K562 (cell line): ENCODE results near the gene HP1BP3. TPM values are rescaled to one million over a fixed set of nuclear protein-coding genes. Genes with fewer than 3 reads are reported as not detected.

Source experiments
- ATF4 ChIP-seq: fragments of 450-650 bp; formaldehyde crosslinking; IDR thresholded peaks from 2 replicates; pipeline ENCODE4 v1.4.0; 2022; ENCODE audit warnings: mild to moderate bottlenecking, moderate library complexity
- CREB1 ChIP-seq, 2 experiments: sonication (generic) in 1 of 2; formaldehyde crosslinking in 1 of 2; IDR thresholded peaks; 2 replicates each; pipeline versions ENCODE4 v1.6.1 to v1.8.0; 2012 to 2022; ENCODE audit warnings: inconsistent platforms in 1 of 2, mild to moderate bottlenecking in 1 of 2, missing genetic modification reagents in 1 of 2, moderate library complexity in 1 of 2
- CREM ChIP-seq: IDR thresholded peaks from 2 replicates; pipeline ENCODE4 v1.6.1; 2014; ENCODE audit warnings: antibody characterized with exemption, low read depth
- CXXC5 ChIP-seq: fragments of 250-450 bp; sonication (Bioruptor Pico); IDR thresholded peaks from 2 replicates; pipeline ENCODE4 v1.8.0; 2022; ENCODE audit warnings: inconsistent platforms, mild to moderate bottlenecking, moderate library complexity
- ETS1 ChIP-seq: conservative IDR thresholded peaks from 2 replicates; pipeline ENCODE4 v1.6.1; 2011; ENCODE audit warnings: low read depth, mild to moderate bottlenecking, low read length; ENCODE audit not compliant: control insufficient read depth
- MTA3 ChIP-seq: fragments of 450-650 bp; formaldehyde crosslinking; IDR thresholded peaks from 2 replicates; pipeline ENCODE4 v1.6.1; 2017; ENCODE audit warnings: mild to moderate bottlenecking, borderline replicate concordance
- POLR3G ChIP-seq: IDR thresholded peaks from 2 replicates; pipeline ENCODE4 v1.6.1; 2011; ENCODE audit not compliant: insufficient read length, insufficient replicate concordance; ENCODE audit errors: extremely low read depth
- ZBTB34 ChIP-seq: fragments of 250-450 bp; sonication (Bioruptor Pico); IDR thresholded peaks from 2 replicates; pipeline ENCODE4 v1.8.0; 2021; ENCODE audit warnings: mild to moderate bottlenecking, moderate library complexity
- ZFX ChIP-seq: sonication (generic); formaldehyde crosslinking; IDR thresholded peaks from 2 replicates; pipeline ENCODE4 v1.8.0; 2022; ENCODE audit warnings: mild to moderate bottlenecking, missing genetic modification reagents, moderate library complexity
- ZKSCAN8 ChIP-seq: fragments of 200-800 bp; sonication (Bioruptor generic); IDR thresholded peaks from 2 replicates; pipeline ENCODE4 v1.6.1; 2016; ENCODE audit warnings: missing genetic modification characterization, missing compliant biosample characterization
- ZNF311 ChIP-seq: fragments of 250-450 bp; sonication (Bioruptor Pico); IDR thresholded peaks from 2 replicates; pipeline ENCODE4 v1.4.0; 2020; ENCODE audit warnings: mild to moderate bottlenecking, moderate library complexity
- ZNF589 ChIP-seq: fragments of 200-800 bp; sonication (Bioruptor generic); IDR thresholded peaks from 2 replicates; pipeline ENCODE4 v1.6.1; 2016; ENCODE audit warnings: low read depth, missing genetic modification characterization, missing compliant biosample characterization
- ZNF655 ChIP-seq: fragments of 250-450 bp; sonication (Bioruptor Pico); IDR thresholded peaks from 2 replicates; pipeline ENCODE4 v1.5.0; 2021
- polyA plus RNA-seq, 8 experiments: library from polyadenylated mRNA; depleted of rRNA in 4 of 8; stranded (reverse) in 5 of 8; unstranded in 3 of 8; fragments of >200 nt; fragmentation: Nextera tagmentation in 2 of 8; fragmentation: Illumina TruSeq in 1 of 8; extraction: Ambion mirVana in 2 of 8; extraction: Trizol in 1 of 8; gene quantifications; 2 replicates each; pipeline versions ENCODE4 v1.2.1 to v1.2.3, GENCODE V29; 2011 to 2014; ENCODE audit warnings: inconsistent platforms in 1 of 8, missing spikeins in 1 of 8
- total RNA-seq, 7 experiments: library from RNA; depleted of rRNA in 6 of 7; stranded (reverse); fragments of >200 nt in 6 of 7; fragmentation: Illumina TruSeq in 2 of 7; extraction: Trizol in 2 of 7; gene quantifications; 2 replicates each; pipeline versions ENCODE4 v1.2.1 to v1.2.3, GENCODE V29; 2011 to 2021; ENCODE audit warnings: low replicate concordance in 1 of 7

Gene HP1BP3
- total and polyA plus RNA-seq, 9 of the 15 experiments (the other 6 are each of a cell fraction or from before 2014, with no cell fraction given): 57.3 to 513 (median 240) TPM

- TF ChIP-seq ZNF655 (CRISPR knock-in tag) (no peak), ZBTB34 (no peak), CREB1 (IDR thresholded peaks at IDR 0.05) (no peak; the same call in 1 of the 2 replicates), CREB1 (CRISPR knock-in tag; IDR thresholded peaks at IDR 0.05) (peak; percentile 67), ZNF589 (CRISPR knock-in tag) (0 out of 2 replicates have a peak, but pooled peaks have one; percentile 37), POLR3G (no peak), ZKSCAN8 (CRISPR knock-in tag) (no peak), CREM (peak; percentile 67), CXXC5 (peak; percentile 82), ETS1 (no peak; the same call in 1 of the 2 replicates), MTA3 (peak; percentile 75; the same call in 1 of the 2 replicates), ATF4 (CRISPR knock-in tag) (no peak), ZNF311 (CRISPR knock-in tag) (no peak), ZFX (CRISPR knock-in tag) (peak; percentile 85)
Measured at GRCh38 chr1:20696397-20697333, 90.4 kb downstream of the HP1BP3 start (continued).
